Stomach (tissue), 9 donors: ENCODE results near the gene EPHA6. TPM values are rescaled to one million over a fixed set of nuclear protein-coding genes. Genes with fewer than 3 reads are reported as not detected.

Experiments
- DNase-seq, 2 donors: peaks; one replicate each; pipeline versions ENCODE4 v3.0.0 to v3.0.0-alpha.2; 2013 to 2019
- H3K27ac ChIP-seq, 5 donors: fragments of 200-600 bp in 4 of 5; sonication (generic) in 4 of 5; one replicate each; pipeline ENCODE4 v1.5.1; 2013 to 2019; ENCODE audit warnings: mild to moderate bottlenecking in 1 of 5, moderate library complexity in 1 of 5
- H3K27me3 ChIP-seq, 3 donors: fragments of 200-600 bp; sonication (generic); one replicate each; pipeline ENCODE4 v1.5.1; 2017 to 2019; ENCODE audit warnings: mixed run types in 1 of 3
- H3K36me3 ChIP-seq, 4 donors: fragments of 200-600 bp; sonication (generic); 1 replicate in 3 of 4; 2 replicates in 1 of 4; pipeline ENCODE4 v1.5.1; 2016 to 2019
- H3K4me1 ChIP-seq, 4 donors: fragments of 200-600 bp; sonication (generic); one replicate each; pipeline ENCODE4 v1.5.1; 2016 to 2019
- H3K4me3 ChIP-seq, 4 donors: fragments of 200-600 bp; sonication (generic) in 3 of 4; one replicate each; pipeline ENCODE4 v1.5.1; 2016 to 2019; ENCODE audit warnings: mild to moderate bottlenecking in 1 of 4
- H3K9me3 ChIP-seq, 4 donors: fragments of 200-600 bp; sonication (generic); one replicate each; pipeline ENCODE4 v1.5.1; 2016 to 2019
- CTCF ChIP-seq, 7 experiments: fragments of 450-650 bp in 4 of 7; fragments of 200-600 bp in 3 of 7; sonication (generic) in 3 of 7; IDR thresholded peaks; one replicate each; pipeline ENCODE4 v1.5.1; 2016 to 2019; ENCODE audit warnings: antibody characterized with exemption in 7 of 7, control low read depth in 2 of 7, mild to moderate bottlenecking in 1 of 7
- EP300 ChIP-seq: sonication (generic); formaldehyde crosslinking; IDR thresholded peaks from one replicate; pipeline ENCODE4 v1.6.1; 2017; ENCODE audit warnings: antibody characterized with exemption
- POLR2A ChIP-seq, 4 donors: fragments of 450-650 bp; IDR thresholded peaks; one replicate each; pipeline ENCODE4 v1.6.1; 2016; ENCODE audit warnings: antibody characterized with exemption in 4 of 4, control low read depth in 2 of 4, mild to moderate bottlenecking in 1 of 4, moderate library complexity in 1 of 4
- POLR2AphosphoS5 ChIP-seq, 3 donors: sonication (generic); formaldehyde crosslinking; IDR thresholded peaks; one replicate each; pipeline ENCODE4 v1.6.1; 2016; ENCODE audit warnings: antibody characterized with exemption in 3 of 3
- WGBS, 5 donors: extraction: QIAGEN DNeasy Blood & Tissue Kit in 3 of 5; methylation state at CpG; one replicate each; pipeline versions ENCODE4 v1.1.5 to v1.1.7; 2013 to 2018; 5-methylcytosine and 5-hydroxymethylcytosine counted together
- intact Hi-C: fragments of 100-400 bp; cut with DNase I; formaldehyde crosslinking; loops from one replicate; pipeline ENCODE4 v1.15.1; 2023; ENCODE audit warnings: low total_unique reads
- polyA plus RNA-seq, 3 donors: library from polyadenylated mRNA; stranded (reverse); fragments of 200-250 nt; gene quantifications; one replicate each; pipeline ENCODE4 v1.2.3, GENCODE V29; 2013
- total RNA-seq, 5 donors: library from RNA; depleted of rRNA; stranded (reverse); fragments of >200 nt; gene quantifications; one replicate each; pipeline versions ENCODE4 v1.1.0 to v1.2.3, GENCODE V29; 2014 to 2016
- donor health status: healthy with polysubstance abuse.
- donor health status: Bipolar disorder and iron deficiency.
- donor health status: healthy.

EPHA6 gene
- total and polyA plus RNA-seq, 8 donors: 0.18 to 179 (median 14.7) TPM; not detected in 4

- H3K36me3 ChIP-seq: no peaks in the 10 kb centered on the region
- no peaks in the 10 kb centered on the region for H3K4me1 ChIP-seq
- WGBS, 5 donors: 90 to 97% (median 97%) methylated on average over 4 to 6 of the region's 6 CpGs
- no peak overlapping the region for H3K27ac ChIP-seq
- intact Hi-C loops: no loop called here
- no peak for TF ChIP-seq POLR2AphosphoS5 (IDR thresholded peaks at IDR 0.05)
- no peak for TF ChIP-seq EP300
- TF ChIP-seq CTCF (IDR thresholded peaks at IDR 0.05): no peak
- no peak for TF ChIP-seq POLR2A (IDR thresholded peaks at IDR 0.05)
- peaks cover 0 to 16% (median 4%) of the 10 kb centered on the region in 4 donors for H3K9me3 ChIP-seq
- no peak for DNase-seq
- H3K27me3 ChIP-seq: no peaks in the 10 kb centered on the region
- H3K4me3 ChIP-seq: no peak overlapping the region
These were observed 610.6 kb downstream of the EPHA6 start for GRCh38 chr3:97425002-97425401.

GRCh38 chr3:97430601-97431000, 616.2 kb downstream of the EPHA6 start:
- Histone ChIP-seq H3K36me3 (no peaks in the 10 kb centered on the region), H3K4me3 (no peak overlapping the region), H3K9me3 (peaks cover 0 to under 1% (median 0%) of the 10 kb centered on the region in 4 donors), H3K4me1 (no peaks in the 10 kb centered on the region), H3K27ac (no peak overlapping the region), H3K27me3 (no peaks in the 10 kb centered on the region)
- 73 to 87% (median 82%) methylated on average over 2 of the region's 2 CpGs for WGBS, 5 donors
- TF ChIP-seq POLR2A (IDR thresholded peaks at IDR 0.05) (no peak), POLR2AphosphoS5 (IDR thresholded peaks at IDR 0.05) (no peak), CTCF (IDR thresholded peaks at IDR 0.05) (no peak)
- intact Hi-C loops: no loop called here
- DNase-seq: no peak

GRCh38 chr3:97432914-97433313, 618.5 kb downstream of the EPHA6 start:
- no peaks in the 10 kb centered on the region for H3K27me3 ChIP-seq
- 26 to 48% (median 34%) methylated on average over 2 of the region's 2 CpGs for WGBS, 5 donors

GRCh38 chr3:97438131-97438530, 623.7 kb downstream of the EPHA6 start:
- 71 to 96% (median 89%) methylated on average over 1 of the region's 1 CpG for WGBS, 5 donors
- no peaks in the 10 kb centered on the region for H3K36me3 ChIP-seq
- peak in 1 of 2 donors; percentile 3 for DNase-seq

More at GRCh38 chr3:97432914-97433313, 618.5 kb downstream of the EPHA6 start:
- Histone ChIP-seq H3K4me3 (no peak overlapping the region), H3K4me1 (no peaks in the 10 kb centered on the region), H3K9me3 (no peaks in the 10 kb centered on the region), H3K36me3 (no peaks in the 10 kb centered on the region), H3K27ac (no peak overlapping the region)
- DNase-seq: peak in 1 of 2 donors; percentile 43
- intact Hi-C loops: no loop called here
- TF ChIP-seq POLR2AphosphoS5 (IDR thresholded peaks at IDR 0.05) (no peak), EP300 (no peak), CTCF (IDR thresholded peaks at IDR 0.05) (no peak), POLR2A (IDR thresholded peaks at IDR 0.05) (no peak)

More at GRCh38 chr3:97438131-97438530, 623.7 kb downstream of the EPHA6 start:
- intact Hi-C loops: no loop called here
- H3K27ac ChIP-seq: no peak overlapping the region
- no peaks in the 10 kb centered on the region for H3K9me3 ChIP-seq
- no peak overlapping the region for H3K4me3 ChIP-seq
- no peaks in the 10 kb centered on the region for H3K27me3 ChIP-seq
- TF ChIP-seq POLR2A (IDR thresholded peaks at IDR 0.05): no peak
- TF ChIP-seq EP300: no peak
- TF ChIP-seq CTCF (IDR thresholded peaks at IDR 0.05): no peak
- TF ChIP-seq POLR2AphosphoS5 (IDR thresholded peaks at IDR 0.05): no peak
- H3K4me1 ChIP-seq: no peaks in the 10 kb centered on the region
